Measurements from ENCODE around the gene DLG1. TPM values are rescaled to one million over a fixed set of nuclear protein-coding genes. Genes with fewer than 3 reads are reported as not detected.

The DLG1 gene
- total and polyA plus RNA-seq, 12 donors: 20.7 to 97.4 (median 54.0) TPM

GRCh38 chr3:197344582-197345318, 46.3 kb upstream of the DLG1 start:
- DNase-seq: no peak
- ATAC-seq: peak in 3 of 8 donors; percentile 14 to 36 (median 15)
- intact Hi-C loops (cut with DNase I): no loop called here
- H3K36me3 ChIP-seq: no peaks in the 10 kb centered on the region
- H3K27me3 ChIP-seq: no peaks in the 10 kb centered on the region
- H3K4me1 ChIP-seq: peaks cover 0 to 17% (median 5%) of the 10 kb centered on the region in 9 donors
- H3K4me3 ChIP-seq: no peak overlapping the region
- peak overlapping the region in 1 of 10 donors; percentile 11 for H3K27ac ChIP-seq
- no peak for TF ChIP-seq CTCF (IDR thresholded peaks at IDR 0.05)
- H3K9me3 ChIP-seq: no peaks in the 10 kb centered on the region
- WGBS, 2 donors: 94% methylated on average over 11 of the region's 11 CpGs

- no peaks in the 10 kb centered on the region for H3K36me3 ChIP-seq
- peak in 6 of 8 donors; percentile 53 to 69 (median 66) for ATAC-seq
These were observed 45.4 kb upstream of the DLG1 start for GRCh38 chr3:197343656-197344408.

DNA sequence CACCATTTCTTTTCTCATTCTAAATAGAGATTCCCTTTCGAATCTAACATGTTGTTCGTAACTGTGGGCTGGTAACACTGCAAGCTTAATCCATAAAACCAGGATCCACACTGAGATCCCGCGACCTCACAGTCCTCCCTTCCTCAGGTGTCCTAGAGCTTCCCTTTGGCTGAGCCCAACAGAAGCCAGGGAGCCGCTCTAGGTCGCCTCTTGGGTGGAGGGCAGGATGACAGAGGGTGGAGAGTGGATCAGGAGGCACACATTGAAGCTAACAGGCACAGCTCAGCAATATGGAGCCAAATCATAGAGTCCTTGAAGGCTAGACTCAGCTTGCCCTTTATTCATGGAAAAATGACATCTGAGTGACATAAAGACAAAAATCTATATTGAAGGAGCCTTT, 44.7 kb upstream of the DLG1 start:
- intact Hi-C loops (cut with DNase I): no loop called here
- no peak for DNase-seq
- no peaks in the 10 kb centered on the region for H3K27me3 ChIP-seq
- peaks cover 0 to 22% (median 5%) of the 10 kb centered on the region in 9 donors for H3K4me1 ChIP-seq
- WGBS, 2 donors: 88 to 97% methylated on average over 6 of the region's 6 CpGs
- TF ChIP-seq CTCF (IDR thresholded peaks at IDR 0.05): no peak
- no peak overlapping the region for H3K4me3 ChIP-seq
- no peak overlapping the region for H3K27ac ChIP-seq
- no peak for ATAC-seq
- H3K9me3 ChIP-seq: no peaks in the 10 kb centered on the region
- no peaks in the 10 kb centered on the region for H3K36me3 ChIP-seq

More at GRCh38 chr3:197343656-197344408, 45.4 kb upstream of the DLG1 start:
- Histone ChIP-seq H3K27me3 (no peaks in the 10 kb centered on the region), H3K4me1 (peaks cover 0 to 22% (median 5%) of the 10 kb centered on the region in 9 donors), H3K27ac (peak overlapping the region in 2 of 10 donors; percentile 11 to 12), H3K9me3 (no peaks in the 10 kb centered on the region), H3K4me3 (no peak overlapping the region)
- WGBS, 2 donors: 49 to 53% methylated on average over 10 of the region's 10 CpGs
- no peak for TF ChIP-seq CTCF (IDR thresholded peaks at IDR 0.05)
- DNase-seq: no peak
- intact Hi-C loops (cut with DNase I): no loop called here

- DNase-seq (no peak), ATAC-seq (no peak)
- H3K4me1 ChIP-seq: peaks cover 0 to 29% (median 5%) of the 10 kb centered on the region in 9 donors
- H3K27me3 ChIP-seq: no peaks in the 10 kb centered on the region
- intact Hi-C loops (cut with DNase I): no loop called here
- TF ChIP-seq CTCF (IDR thresholded peaks at IDR 0.05): no peak
- no peaks in the 10 kb centered on the region for H3K9me3 ChIP-seq
- H3K4me3 ChIP-seq: no peak overlapping the region
- no peaks in the 10 kb centered on the region for H3K36me3 ChIP-seq
- H3K27ac ChIP-seq: no peak overlapping the region
These were observed 42.1 kb upstream of the DLG1 start for GRCh38 chr3:197340521-197340871.

Data from heart right ventricle (tissue), 16 donors.